KMS-11 (cell line): Measurements from ENCODE around the gene DAAM2.

Experiments used
- H2AFZ ChIP-seq: fragments of 200-600 bp; sonication (generic); 2 replicates; pipeline ENCODE4 v1.6.1; 2016; ENCODE audit warnings: antibody characterized with exemption, mixed run types, low read depth
- H3K27ac ChIP-seq: fragments of 200-600 bp; sonication (generic); 2 replicates; pipeline ENCODE4 v1.6.1; 2016; ENCODE audit warnings: mild to moderate bottlenecking, mixed run types
- H3K27me3 ChIP-seq: fragments of 200-600 bp; sonication (generic); 2 replicates; pipeline ENCODE4 v1.6.1; 2017; ENCODE audit warnings: mild to moderate bottlenecking, low read depth, mixed run types, moderate library complexity; ENCODE audit not compliant: insufficient read depth
- H3K36me3 ChIP-seq: fragments of 200-600 bp; sonication (generic); 2 replicates; pipeline ENCODE4 v1.6.1; 2017; ENCODE audit warnings: mild to moderate bottlenecking, mixed run types; ENCODE audit not compliant: insufficient read depth
- H3K4me1 ChIP-seq: fragments of 200-600 bp; sonication (generic); 2 replicates; pipeline ENCODE4 v1.6.1; 2016; ENCODE audit warnings: mild to moderate bottlenecking, low read depth, mixed run types; ENCODE audit not compliant: poor library complexity, severe bottlenecking
- H3K4me2 ChIP-seq: fragments of 200-600 bp; sonication (generic); 2 replicates; pipeline ENCODE4 v1.7.0; 2016; ENCODE audit warnings: mild to moderate bottlenecking, mixed run types
- H3K4me3 ChIP-seq: fragments of 200-600 bp; sonication (generic); IDR thresholded peaks from 2 replicates; pipeline ENCODE4 v1.6.1; 2017; ENCODE audit warnings: low read depth, low read length, mixed read lengths; ENCODE audit not compliant: insufficient read depth
- H3K79me2 ChIP-seq: fragments of 200-600 bp; sonication (generic); 2 replicates; pipeline ENCODE4 v1.6.1; 2016; ENCODE audit warnings: low read depth, mixed run types; ENCODE audit not compliant: insufficient read depth
- H3K9ac ChIP-seq: fragments of 200-600 bp; sonication (generic); 2 replicates; pipeline ENCODE4 v1.6.1; 2016; ENCODE audit warnings: mild to moderate bottlenecking, mixed run types
- H4K20me1 ChIP-seq: fragments of 200-600 bp; sonication (generic); 2 replicates; pipeline ENCODE4 v1.6.1; 2016; ENCODE audit warnings: mild to moderate bottlenecking, mixed run types; ENCODE audit not compliant: insufficient read depth
- TF ChIP-seq, protein P1 (sequence below): fragments of 200-600 bp; sonication (generic); conservative IDR thresholded peaks from 2 replicates; pipeline ENCODE4 v1.6.1; 2017; ENCODE audit warnings: low read depth, mild to moderate bottlenecking, antibody characterized with exemption, low read length, moderate library complexity, mixed read lengths

Gene DAAM2

DNA sequence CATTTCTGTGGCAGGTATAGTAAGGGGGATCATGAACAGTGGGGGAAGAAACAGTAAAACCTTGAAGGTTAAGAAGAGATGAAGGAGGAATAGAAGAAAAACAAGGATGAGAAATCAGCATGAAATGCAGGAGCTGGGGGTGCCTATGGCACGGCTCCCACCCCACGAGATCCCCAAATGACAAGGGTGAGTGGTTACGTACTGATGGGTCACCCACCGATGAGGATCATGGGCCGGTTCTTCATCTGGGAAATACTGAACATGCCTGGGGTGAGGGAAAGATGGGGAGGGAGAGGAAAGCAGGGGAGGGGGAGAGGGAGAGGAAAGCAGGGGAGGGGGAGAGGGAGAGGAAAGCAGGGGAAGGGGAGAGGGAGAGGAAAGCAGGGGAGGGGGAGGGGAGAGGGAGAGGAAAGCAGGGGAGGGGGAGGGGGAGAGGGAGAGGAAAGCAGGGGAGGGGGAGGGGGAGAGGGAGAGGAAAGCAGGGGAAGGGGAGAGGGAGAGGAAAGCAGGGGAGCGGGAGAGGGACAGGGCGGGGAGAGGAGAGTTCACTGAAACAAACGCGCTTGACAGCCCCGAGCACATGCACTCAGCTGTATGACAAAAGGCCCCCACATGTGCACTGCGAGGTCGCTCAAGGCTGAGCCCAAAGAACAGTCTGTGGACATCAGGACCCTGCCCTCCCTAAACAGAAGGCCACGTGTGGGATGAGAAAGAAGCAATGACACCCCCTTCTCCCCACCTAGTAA lies 116.8 kb downstream of the DAAM2 start:
- no peak overlapping the region for H3K9ac ChIP-seq
- no peak overlapping the region for H3K4me3 ChIP-seq
- no peak overlapping the region for H3K4me2 ChIP-seq
- no peak overlapping the region for H3K27ac ChIP-seq
- no peaks in the 10 kb centered on the region for H3K27me3 ChIP-seq
- TF ChIP-seq, protein P1, sequence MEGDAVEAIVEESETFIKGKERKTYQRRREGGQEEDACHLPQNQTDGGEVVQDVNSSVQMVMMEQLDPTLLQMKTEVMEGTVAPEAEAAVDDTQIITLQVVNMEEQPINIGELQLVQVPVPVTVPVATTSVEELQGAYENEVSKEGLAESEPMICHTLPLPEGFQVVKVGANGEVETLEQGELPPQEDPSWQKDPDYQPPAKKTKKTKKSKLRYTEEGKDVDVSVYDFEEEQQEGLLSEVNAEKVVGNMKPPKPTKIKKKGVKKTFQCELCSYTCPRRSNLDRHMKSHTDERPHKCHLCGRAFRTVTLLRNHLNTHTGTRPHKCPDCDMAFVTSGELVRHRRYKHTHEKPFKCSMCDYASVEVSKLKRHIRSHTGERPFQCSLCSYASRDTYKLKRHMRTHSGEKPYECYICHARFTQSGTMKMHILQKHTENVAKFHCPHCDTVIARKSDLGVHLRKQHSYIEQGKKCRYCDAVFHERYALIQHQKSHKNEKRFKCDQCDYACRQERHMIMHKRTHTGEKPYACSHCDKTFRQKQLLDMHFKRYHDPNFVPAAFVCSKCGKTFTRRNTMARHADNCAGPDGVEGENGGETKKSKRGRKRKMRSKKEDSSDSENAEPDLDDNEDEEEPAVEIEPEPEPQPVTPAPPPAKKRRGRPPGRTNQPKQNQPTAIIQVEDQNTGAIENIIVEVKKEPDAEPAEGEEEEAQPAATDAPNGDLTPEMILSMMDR = no peak
- H3K4me1 ChIP-seq = no peaks in the 10 kb centered on the region
- H2AFZ ChIP-seq = no peak overlapping the region
- H4K20me1 ChIP-seq = no peaks in the 10 kb centered on the region
- H3K79me2 ChIP-seq = no peaks in the 10 kb centered on the region
- H3K36me3 ChIP-seq = no peaks in the 10 kb centered on the region

DNA sequence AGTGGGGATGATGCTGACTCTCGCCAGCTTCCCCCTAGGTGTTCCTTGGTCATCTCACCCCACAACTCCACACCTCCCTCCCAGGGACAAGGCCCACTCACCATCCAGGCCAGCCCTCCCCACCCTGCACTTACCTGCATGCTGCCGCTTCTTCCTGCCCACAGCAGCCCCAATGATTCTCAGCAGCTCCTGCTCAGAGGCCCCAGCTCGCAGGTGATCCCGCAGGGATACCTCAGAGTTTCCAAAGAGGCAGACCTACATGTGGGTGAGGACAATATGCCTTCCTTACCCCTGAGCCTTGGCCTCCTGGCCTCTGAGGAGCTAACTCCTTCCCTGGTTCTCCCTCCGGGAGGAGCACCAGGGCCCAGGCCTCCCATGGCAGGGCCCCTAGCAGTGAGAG lies 117.5 kb downstream of the DAAM2 start:
- TF ChIP-seq, protein P1 = no peak
- Histone ChIP-seq H3K4me1 (no peaks in the 10 kb centered on the region), H3K79me2 (no peaks in the 10 kb centered on the region), H3K4me3 (no peak overlapping the region), H3K9ac (no peak overlapping the region), H3K27ac (no peak overlapping the region), H3K27me3 (no peaks in the 10 kb centered on the region), H3K4me2 (no peak overlapping the region), H2AFZ (no peak overlapping the region), H4K20me1 (no peaks in the 10 kb centered on the region), H3K36me3 (no peaks in the 10 kb centered on the region)

DNA sequence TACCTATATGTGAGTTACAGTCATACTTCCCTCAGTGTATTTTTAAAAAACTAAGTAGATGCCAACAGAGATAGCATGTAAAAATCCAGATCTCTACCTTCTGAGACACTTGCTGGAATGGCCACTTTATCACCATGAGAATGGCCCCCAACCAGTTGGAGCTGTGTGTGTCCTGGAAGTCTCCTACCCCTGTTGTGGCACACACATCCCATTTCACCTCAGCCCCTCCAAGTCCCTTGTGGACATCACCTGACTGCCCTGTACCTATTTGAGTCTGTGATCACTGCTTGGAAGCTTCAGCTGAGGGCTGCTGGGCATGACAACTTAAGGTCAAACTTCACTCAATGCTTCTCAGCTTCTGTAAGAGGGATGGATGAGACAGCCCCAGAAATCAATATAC lies 118.0 kb downstream of the DAAM2 start:
- Histone ChIP-seq H3K36me3 (no peaks in the 10 kb centered on the region), H4K20me1 (no peaks in the 10 kb centered on the region), H2AFZ (no peak overlapping the region), H3K4me3 (no peak overlapping the region), H3K79me2 (no peaks in the 10 kb centered on the region), H3K4me2 (no peak overlapping the region), H3K27me3 (no peaks in the 10 kb centered on the region), H3K27ac (no peak overlapping the region), H3K9ac (no peak overlapping the region), H3K4me1 (no peaks in the 10 kb centered on the region)
- TF ChIP-seq, protein P1 = no peak

DNA sequence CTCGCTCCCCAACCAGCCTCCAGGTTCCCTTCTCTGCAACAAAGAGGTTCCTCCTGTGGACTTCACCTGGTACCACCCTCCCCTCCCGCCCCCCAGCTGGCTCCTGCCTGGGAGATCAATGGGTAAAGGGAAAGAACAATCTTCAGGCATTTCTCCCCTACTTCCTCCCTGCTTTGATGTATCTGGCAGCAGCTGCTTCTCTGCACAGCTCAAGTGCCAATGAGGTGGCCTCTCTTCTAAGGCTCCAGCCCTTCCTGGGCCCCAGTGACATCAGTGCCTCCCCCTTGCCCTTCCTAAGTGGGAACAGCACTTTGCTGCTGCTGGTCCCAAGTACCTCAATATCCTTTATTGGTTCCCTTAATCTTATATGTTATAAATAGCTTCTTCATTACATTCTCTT lies 118.6 kb downstream of the DAAM2 start:
- Histone ChIP-seq H3K4me2 (no peak overlapping the region), H3K36me3 (no peaks in the 10 kb centered on the region), H3K79me2 (no peaks in the 10 kb centered on the region), H3K27me3 (no peaks in the 10 kb centered on the region), H2AFZ (no peak overlapping the region), H3K27ac (no peak overlapping the region), H3K4me3 (no peak overlapping the region), H4K20me1 (no peaks in the 10 kb centered on the region), H3K4me1 (no peaks in the 10 kb centered on the region), H3K9ac (no peak overlapping the region)
- TF ChIP-seq, protein P1 = no peak
